Uterus (tissue), 2 donors: ENCODE results near the gene NFATC1.

Experiments used
- CTCF ChIP-seq, 4 experiments: fragments of 200-600 bp in 2 of 4; fragments of 450-650 bp in 2 of 4; sonication (generic) in 2 of 4; IDR thresholded peaks; one replicate each; pipeline ENCODE4 v1.5.1; 2016 to 2019; ENCODE audit warnings: antibody characterized with exemption in 4 of 4, mild to moderate bottlenecking in 2 of 4, moderate library complexity in 1 of 4
- POLR2A ChIP-seq, 2 donors: fragments of 450-650 bp; IDR thresholded peaks; one replicate each; pipeline ENCODE4 v1.6.1; 2016; ENCODE audit warnings: antibody characterized with exemption in 2 of 2, mild to moderate bottlenecking in 1 of 2, moderate library complexity in 1 of 2

GRCh38 chr18:79418236-79418635, 22.5 kb downstream of the NFATC1 start:
- TF ChIP-seq POLR2A (IDR thresholded peaks at IDR 0.05) (no peak), CTCF (IDR thresholded peaks at IDR 0.05) (no peak)
